GM12873 (cell line): ENCODE data around the gene SPRED2.
A peak's percentile ranks its signal among the peaks of the same experiment; 100 is the strongest.

Experiments
- TF ChIP-seq, protein P1 (sequence below): IDR thresholded peaks from 2 replicates; pipeline ENCODE4 v1.5.1; 2012; ENCODE audit warnings: low read depth, mild to moderate bottlenecking, moderate library complexity, low read length, control low read depth; ENCODE audit not compliant: insufficient read depth; ENCODE audit errors: missing control alignments

The SPRED2 gene

DNA sequence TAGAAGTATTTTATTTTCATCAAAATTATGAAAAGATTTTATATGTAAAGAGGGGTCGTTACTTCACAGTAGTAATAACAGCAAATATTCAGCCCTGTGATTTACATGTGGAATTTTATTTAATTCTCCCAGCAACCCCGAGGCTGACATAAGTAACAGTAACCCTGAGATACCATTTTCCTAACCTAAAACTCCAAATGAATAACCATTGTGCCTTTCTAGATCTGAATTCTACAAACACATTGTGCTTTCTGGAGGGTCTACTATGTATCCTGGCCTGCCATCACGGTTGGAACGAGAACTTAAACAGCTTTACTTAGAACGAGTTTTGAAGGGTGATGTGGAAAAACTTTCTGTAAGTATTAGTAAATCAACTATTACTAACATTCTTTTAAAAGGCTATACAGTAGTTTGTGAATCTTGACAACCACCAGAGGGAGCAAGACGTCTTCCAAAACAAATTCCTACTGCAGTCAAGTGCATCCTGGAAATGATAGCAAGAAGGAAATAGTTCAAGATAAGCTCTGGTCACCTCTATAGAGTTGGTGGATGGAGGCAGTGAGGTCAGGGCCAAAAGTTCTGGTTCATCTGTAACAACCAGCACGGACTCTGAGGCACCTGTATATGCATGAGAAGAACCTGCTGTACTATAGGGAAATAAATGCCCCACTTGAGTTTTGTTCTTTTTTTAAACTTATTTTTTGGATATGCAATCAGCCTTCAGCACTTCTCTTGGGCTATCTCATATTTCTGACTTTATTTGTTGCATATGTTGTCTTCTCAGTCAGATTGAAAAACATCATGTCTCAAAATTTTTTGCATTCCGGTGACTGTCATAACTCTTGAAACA, 167.4 kb downstream of the SPRED2 start:
- TF ChIP-seq, protein P1, sequence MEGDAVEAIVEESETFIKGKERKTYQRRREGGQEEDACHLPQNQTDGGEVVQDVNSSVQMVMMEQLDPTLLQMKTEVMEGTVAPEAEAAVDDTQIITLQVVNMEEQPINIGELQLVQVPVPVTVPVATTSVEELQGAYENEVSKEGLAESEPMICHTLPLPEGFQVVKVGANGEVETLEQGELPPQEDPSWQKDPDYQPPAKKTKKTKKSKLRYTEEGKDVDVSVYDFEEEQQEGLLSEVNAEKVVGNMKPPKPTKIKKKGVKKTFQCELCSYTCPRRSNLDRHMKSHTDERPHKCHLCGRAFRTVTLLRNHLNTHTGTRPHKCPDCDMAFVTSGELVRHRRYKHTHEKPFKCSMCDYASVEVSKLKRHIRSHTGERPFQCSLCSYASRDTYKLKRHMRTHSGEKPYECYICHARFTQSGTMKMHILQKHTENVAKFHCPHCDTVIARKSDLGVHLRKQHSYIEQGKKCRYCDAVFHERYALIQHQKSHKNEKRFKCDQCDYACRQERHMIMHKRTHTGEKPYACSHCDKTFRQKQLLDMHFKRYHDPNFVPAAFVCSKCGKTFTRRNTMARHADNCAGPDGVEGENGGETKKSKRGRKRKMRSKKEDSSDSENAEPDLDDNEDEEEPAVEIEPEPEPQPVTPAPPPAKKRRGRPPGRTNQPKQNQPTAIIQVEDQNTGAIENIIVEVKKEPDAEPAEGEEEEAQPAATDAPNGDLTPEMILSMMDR = peak; percentile 54

DNA sequence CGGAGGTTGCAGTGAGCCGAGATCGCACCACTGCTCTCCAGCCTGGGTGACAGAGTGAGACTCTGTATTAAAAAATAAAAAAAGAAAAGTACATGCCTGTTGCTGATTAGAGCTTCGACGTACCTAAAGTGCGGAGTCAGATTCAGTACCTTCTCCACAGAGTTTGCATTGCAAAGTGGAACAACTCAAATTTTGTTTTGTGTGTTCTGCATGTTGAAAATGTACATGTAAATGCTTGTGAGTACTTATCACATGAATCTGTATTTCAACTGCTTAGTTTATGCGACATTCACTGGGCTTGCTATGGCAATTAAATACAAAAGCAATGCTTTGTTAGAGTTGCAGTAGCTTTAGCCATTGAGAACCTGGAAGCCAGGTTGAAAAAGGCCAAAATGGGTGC, 168.4 kb downstream of the SPRED2 start:
- TF ChIP-seq, protein P1 = no peak

DNA sequence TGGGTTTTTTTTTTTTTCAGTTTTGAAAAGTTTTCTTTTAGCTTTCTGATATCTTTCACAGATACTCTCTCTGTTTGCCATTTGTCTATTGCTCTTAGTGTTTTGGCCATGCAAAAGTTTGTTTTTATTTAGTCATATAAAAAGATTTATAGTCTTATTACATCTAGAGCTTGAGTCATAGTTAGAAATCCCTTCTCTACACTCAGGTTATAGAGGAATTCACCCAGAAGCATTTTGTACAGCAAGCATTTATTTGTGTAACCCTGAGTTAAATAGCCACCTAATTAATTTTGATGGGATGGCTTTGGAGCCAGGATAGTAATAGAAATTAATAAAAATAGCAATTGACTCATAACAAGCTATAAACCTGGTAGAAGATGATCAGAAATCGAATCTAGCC, 169.1 kb downstream of the SPRED2 start:
- TF ChIP-seq, protein P1 = no peak

DNA sequence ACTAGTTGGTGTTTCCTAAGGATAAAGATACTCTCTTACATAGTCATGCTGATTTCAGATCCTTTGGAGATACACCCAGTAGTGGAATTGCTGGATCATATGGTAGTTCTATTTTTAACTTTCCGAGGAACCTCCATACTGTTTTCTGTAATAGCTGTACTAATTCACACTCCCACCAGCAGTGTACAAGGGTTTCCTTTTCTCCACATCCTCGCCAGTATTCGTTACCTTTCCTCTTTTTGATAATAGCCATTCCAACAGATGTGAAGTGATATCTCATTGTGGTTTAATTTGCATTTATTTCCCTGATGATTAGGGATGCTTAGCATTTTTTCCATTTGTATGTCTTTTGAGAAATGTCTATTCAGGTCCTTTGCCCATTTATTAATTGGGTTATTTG, 170.7 kb downstream of the SPRED2 start:
- TF ChIP-seq, protein P1 = no peak
